Ectodermal cell (in vitro differentiated cells): Measurements from ENCODE around the gene ZNF662.
A peak's percentile ranks its signal among the peaks of the same experiment; 100 is the strongest.

Source experiments
- H3K27ac ChIP-seq: 2 replicates; pipeline ENCODE4 v1.7.0; 2013; ENCODE audit warnings: mild to moderate bottlenecking, low read depth, low read length; ENCODE audit not compliant: insufficient read depth, poor library complexity, severe bottlenecking
- H3K27me3 ChIP-seq: 2 replicates; pipeline ENCODE4 v1.7.0; 2013; ENCODE audit warnings: mild to moderate bottlenecking, low read length; ENCODE audit not compliant: insufficient read depth, control insufficient read depth, poor library complexity, severe bottlenecking
- H3K36me3 ChIP-seq: one replicate; pipeline ENCODE4 v1.7.0; 2013; ENCODE audit warnings: low read length; ENCODE audit not compliant: control insufficient read depth, insufficient read depth
- H3K4me1 ChIP-seq: one replicate; pipeline ENCODE4 v1.7.0; 2013; ENCODE audit warnings: low read length; ENCODE audit not compliant: control insufficient read depth, insufficient read depth
- H3K4me3 ChIP-seq: 2 replicates; pipeline ENCODE4 v1.7.0; 2013; ENCODE audit warnings: low read depth, low read length, control low read depth; ENCODE audit not compliant: insufficient read depth
- H3K9me3 ChIP-seq: 2 replicates; pipeline ENCODE4 v1.7.0; 2013; ENCODE audit warnings: mild to moderate bottlenecking, low read length, moderate library complexity; ENCODE audit not compliant: control insufficient read depth
- WGBS, 2 experiments: methylation state at CpG; one replicate each; pipeline ENCODE4 v1.1.7; 2013; ENCODE audit warnings: missing lambda C conversion rate in 2 of 2; 5-methylcytosine and 5-hydroxymethylcytosine counted together

Gene ZNF662

GRCh38 chr3:42886294-42886822 is 19.6 kb upstream of the ZNF662 start:
- peaks cover 5% of the 10 kb centered on the region for H3K4me1 ChIP-seq
- no peaks in the 10 kb centered on the region for H3K27me3 ChIP-seq
- H3K36me3 ChIP-seq, result no peaks in the 10 kb centered on the region
- no peaks in the 10 kb centered on the region for H3K9me3 ChIP-seq
- 100% methylated on average over 1 of the region's 1 CpG for WGBS, 2 experiments
- H3K4me3 ChIP-seq, result no peak overlapping the region
- no peak overlapping the region for H3K27ac ChIP-seq

- Histone ChIP-seq H3K27me3 (no peaks in the 10 kb centered on the region), H3K9me3 (no peaks in the 10 kb centered on the region), H3K36me3 (no peaks in the 10 kb centered on the region), H3K4me3 (no peak overlapping the region), H3K4me1 (peaks cover 8% of the 10 kb centered on the region), H3K27ac (no peak overlapping the region)
- 95 to 97% methylated on average over 3 of the region's 3 CpGs for WGBS, 2 experiments
These were observed 18.9 kb upstream of the ZNF662 start for GRCh38 chr3:42887084-42887483.

- no peak overlapping the region for H3K4me3 ChIP-seq
- H3K4me1 ChIP-seq, result peaks cover 13% of the 10 kb centered on the region
- peak overlapping the region; percentile 57 for H3K27ac ChIP-seq
- no peaks in the 10 kb centered on the region for H3K36me3 ChIP-seq
- no peaks in the 10 kb centered on the region for H3K9me3 ChIP-seq
- WGBS, 2 experiments, result 11 to 20% methylated on average over 2 of the region's 2 CpGs
- no peaks in the 10 kb centered on the region for H3K27me3 ChIP-seq
These were observed 14.9 kb upstream of the ZNF662 start for GRCh38 chr3:42891042-42891441.

GRCh38 chr3:42892169-42892568 is 13.8 kb upstream of the ZNF662 start:
- Histone ChIP-seq H3K27me3 (no peaks in the 10 kb centered on the region), H3K9me3 (no peaks in the 10 kb centered on the region), H3K4me3 (no peak overlapping the region), H3K36me3 (no peaks in the 10 kb centered on the region), H3K27ac (no peak overlapping the region), H3K4me1 (peaks cover 13% of the 10 kb centered on the region)
- 86 to 91% methylated on average over 1 of the region's 1 CpG for WGBS, 2 experiments

- WGBS, 2 experiments, result 86% methylated on average over 1 of the region's 1 CpG; no CpG with 5 or more reads in 1 of the 2 experiments
- H3K27me3 ChIP-seq, result no peaks in the 10 kb centered on the region
These were observed 13.1 kb upstream of the ZNF662 start for GRCh38 chr3:42892807-42893206.

GRCh38 chr3:42894698-42895579 is 11.0 kb upstream of the ZNF662 start:
- H3K27ac ChIP-seq, result no peak overlapping the region
- 94 to 96% methylated on average over 3 of the region's 3 CpGs for WGBS, 2 experiments
- H3K9me3 ChIP-seq, result no peaks in the 10 kb centered on the region
- no peaks in the 10 kb centered on the region for H3K27me3 ChIP-seq
- peaks cover 13% of the 10 kb centered on the region for H3K4me1 ChIP-seq
- no peaks in the 10 kb centered on the region for H3K36me3 ChIP-seq
- H3K4me3 ChIP-seq, result no peak overlapping the region

More at GRCh38 chr3:42892807-42893206, 13.1 kb upstream of the ZNF662 start:
- no peaks in the 10 kb centered on the region for H3K36me3 ChIP-seq
- H3K4me3 ChIP-seq, result no peak overlapping the region
- H3K27ac ChIP-seq, result no peak overlapping the region
- peaks cover 13% of the 10 kb centered on the region for H3K4me1 ChIP-seq
- H3K9me3 ChIP-seq, result no peaks in the 10 kb centered on the region

- Histone ChIP-seq H3K9me3 (no peaks in the 10 kb centered on the region), H3K36me3 (no peaks in the 10 kb centered on the region), H3K4me3 (no peak overlapping the region), H3K27me3 (no peaks in the 10 kb centered on the region), H3K27ac (no peak overlapping the region), H3K4me1 (peaks cover 13% of the 10 kb centered on the region)
These were observed 10.4 kb upstream of the ZNF662 start for GRCh38 chr3:42895580-42895868.

- Histone ChIP-seq H3K36me3 (no peaks in the 10 kb centered on the region), H3K4me3 (no peak overlapping the region), H3K4me1 (peaks cover 5% of the 10 kb centered on the region), H3K27me3 (no peaks in the 10 kb centered on the region), H3K27ac (no peak overlapping the region), H3K9me3 (no peaks in the 10 kb centered on the region)
These were observed 6.9 kb upstream of the ZNF662 start for GRCh38 chr3:42898896-42899675.

GRCh38 chr3:42900226-42901072 is 5.5 kb upstream of the ZNF662 start:
- H3K36me3 ChIP-seq, result no peaks in the 10 kb centered on the region
- H3K27ac ChIP-seq, result no peak overlapping the region
- H3K4me1 ChIP-seq, result peaks cover 2% of the 10 kb centered on the region
- no peak overlapping the region for H3K4me3 ChIP-seq
- WGBS, 2 experiments, result 86 to 92% methylated on average over 8 of the region's 8 CpGs
- H3K9me3 ChIP-seq, result no peaks in the 10 kb centered on the region
- no peaks in the 10 kb centered on the region for H3K27me3 ChIP-seq

- no peaks in the 10 kb centered on the region for H3K4me1 ChIP-seq
- no peaks in the 10 kb centered on the region for H3K36me3 ChIP-seq
- no peaks in the 10 kb centered on the region for H3K9me3 ChIP-seq
- WGBS, 2 experiments, result 92 to 95% methylated on average over 3 of the region's 3 CpGs
- no peak overlapping the region for H3K27ac ChIP-seq
- no peak overlapping the region for H3K4me3 ChIP-seq
- no peaks in the 10 kb centered on the region for H3K27me3 ChIP-seq
These were observed 4.9 kb upstream of the ZNF662 start for GRCh38 chr3:42901073-42901415.
